Keratinocyte (primary cell): ENCODE measurements around the gene MARCHF10. TPM values are rescaled to one million over a fixed set of nuclear protein-coding genes. Genes with fewer than 3 reads are reported as not detected.

Experiments
- DNase-seq: peaks from one replicate; pipeline ENCODE4 v3.0.0-alpha.2; 2011; ENCODE audit warnings: low read depth, missing footprints, low spot score
- FAIRE-seq: peaks from 2 replicates; lab custom pipeline; 2011; peaks lifted over from hg19 to GRCh38; lab: Jason Lieb, UNC
- H2AFZ ChIP-seq: 2 replicates; pipeline ENCODE4 v1.6.0; 2012; ENCODE audit warnings: low read length, control low read depth, inconsistent platforms; ENCODE audit not compliant: control insufficient read depth
- H3K27ac ChIP-seq: 2 replicates; pipeline ENCODE4 v1.5.1; 2011; ENCODE audit warnings: low read length; ENCODE audit not compliant: control insufficient read depth, insufficient read depth
- H3K27me3 ChIP-seq: 3 replicates; pipeline ENCODE4 v1.6.0; 2011; ENCODE audit warnings: low read length; ENCODE audit not compliant: control insufficient read depth, insufficient read depth; ENCODE audit errors: extremely low read depth
- H3K36me3 ChIP-seq, 2 experiments: 2 replicates in 1 of 2; 3 replicates in 1 of 2; pipeline ENCODE4 v1.5.1; 2011; ENCODE audit warnings: low read length in 2 of 2, mild to moderate bottlenecking in 1 of 2; ENCODE audit not compliant: control insufficient read depth in 2 of 2, insufficient read depth in 2 of 2; ENCODE audit errors: extremely low read depth in 1 of 2
- H3K4me1 ChIP-seq: 3 replicates; pipeline ENCODE4 v1.5.1; 2011; ENCODE audit warnings: low read length; ENCODE audit not compliant: control insufficient read depth, insufficient read depth; ENCODE audit errors: extremely low read depth
- H3K4me2 ChIP-seq: 3 replicates; pipeline ENCODE4 v1.6.0; 2011; ENCODE audit warnings: low read depth, low read length; ENCODE audit not compliant: control insufficient read depth, insufficient read depth; ENCODE audit errors: extremely low read depth
- H3K4me3 ChIP-seq, 3 experiments: fragments of 200-600 bp in 1 of 3; sonication (generic) in 1 of 3; 2 replicates in 2 of 3; 3 replicates in 1 of 3; pipeline ENCODE4 v1.5.1; 2011 to 2016; ENCODE audit warnings: low read length in 3 of 3, mild to moderate bottlenecking in 3 of 3, control low read depth in 2 of 3, inconsistent platforms in 1 of 3, low read depth in 1 of 3, mixed read lengths in 1 of 3, mixed run types in 1 of 3, moderate library complexity in 1 of 3; ENCODE audit not compliant: control insufficient read depth in 2 of 3, insufficient read depth in 2 of 3; ENCODE audit errors: extremely low read depth in 1 of 3
- H3K79me2 ChIP-seq: 2 replicates; pipeline ENCODE4 v1.6.0; 2012; ENCODE audit warnings: low read length; ENCODE audit not compliant: control insufficient read depth, insufficient read depth
- H3K9ac ChIP-seq: 3 replicates; pipeline ENCODE4 v1.6.0; 2011; ENCODE audit warnings: low read length; ENCODE audit not compliant: control insufficient read depth, insufficient read depth; ENCODE audit errors: extremely low read depth
- H3K9me1 ChIP-seq: 3 replicates; pipeline ENCODE4 v1.6.0; 2011; ENCODE audit warnings: low read length; ENCODE audit not compliant: control insufficient read depth, insufficient read depth; ENCODE audit errors: extremely low read depth
- H3K9me3 ChIP-seq: 2 replicates; pipeline ENCODE4 v1.5.1; 2012; ENCODE audit warnings: low read depth, low read length; ENCODE audit not compliant: control insufficient read depth
- H4K20me1 ChIP-seq: 3 replicates; pipeline ENCODE4 v1.6.0; 2011; ENCODE audit warnings: low read length; ENCODE audit not compliant: control insufficient read depth, insufficient read depth; ENCODE audit errors: extremely low read depth
- CTCF ChIP-seq, 3 experiments: IDR thresholded peaks in 1 of 3; conservative IDR thresholded peaks in 1 of 3; optimal IDR thresholded peaks in 1 of 3; 2 replicates in 2 of 3; 3 replicates in 1 of 3; pipeline versions ENCODE3 to v1.5.1; 2011; ENCODE audit warnings: low read length in 3 of 3, mild to moderate bottlenecking in 3 of 3, moderate library complexity in 2 of 3, control low read depth in 1 of 3, inconsistent platforms in 1 of 3; ENCODE audit not compliant: insufficient read depth in 2 of 3; ENCODE audit errors: extremely low read depth in 1 of 3
- EZH2 ChIP-seq: IDR thresholded peaks from one replicate; pipeline ENCODE4 v1.6.1; 2012; ENCODE audit warnings: inconsistent platforms, mild to moderate bottlenecking, low read length, moderate library complexity
- dilution Hi-C: fragments of 300-500 bp; cut with MboI; formaldehyde crosslinking; loops from one replicate; pipeline ENCODE4 v1.7.0; 2020; ENCODE audit warnings: low sequenced_read_pairs; ENCODE audit not compliant: extremely low pct_ligation_motif_present
- polyA plus RNA-seq, 5 experiments: library from polyadenylated mRNA; depleted of rRNA in 3 of 5; stranded (reverse) in 3 of 5; stranded (forward) in 1 of 5; unstranded in 1 of 5; fragments of >200 nt; gene quantifications; 1 replicate in 1 of 5; 2 replicates in 3 of 5; 3 replicates in 1 of 5; pipeline versions ENCODE4 v1.2.1 to v1.2.3, GENCODE V29; 2011 to 2012; ENCODE audit warnings: missing spikeins in 2 of 5, low read depth in 1 of 5, low replicate concordance in 1 of 5

Gene MARCHF10
- polyA plus RNA-seq, 1 donor (not counting 4 experiments of a cell fraction or from before 2014, with no cell fraction given) = not detected

- Histone ChIP-seq H3K4me1 (peaks cover 11% of the 10 kb centered on the region), H3K27ac (no peak overlapping the region), H3K9ac (no peak overlapping the region), H3K4me3 (no peak overlapping the region), H3K27me3 (no peaks in the 10 kb centered on the region), H3K9me1 (no peaks in the 10 kb centered on the region), H2AFZ (no peak overlapping the region), H3K9me3 (no peaks in the 10 kb centered on the region), H3K4me2 (no peak overlapping the region), H3K79me2 (no peaks in the 10 kb centered on the region), H3K36me3 (no peaks in the 10 kb centered on the region), H4K20me1 (no peaks in the 10 kb centered on the region)
- DNase-seq (no peak), FAIRE-seq (no peak)
- TF ChIP-seq EZH2 (no peak), CTCF (optimal IDR thresholded peaks at IDR 0.05 in 1 of 3, IDR thresholded peaks at IDR 0.05 in 1 of 3, conservative IDR thresholded peaks at IDR 0.05 in 1 of 3; ENCODE audit: extremely low read depth in 1 of 3, insufficient read depth in 2 of 3, low read length in 3 of 3) (no peak)
- dilution Hi-C loops = no loop called here
Measured at GRCh38 chr17:62804025-62804424, 4.1 kb downstream of the MARCHF10 start.

- no peaks in the 10 kb centered on the region for H3K9me3 ChIP-seq
- H3K36me3 ChIP-seq = no peaks in the 10 kb centered on the region
- no peaks in the 10 kb centered on the region for H3K79me2 ChIP-seq
- H4K20me1 ChIP-seq = no peaks in the 10 kb centered on the region
- no peak overlapping the region for H3K9ac ChIP-seq
- H3K27me3 ChIP-seq = no peaks in the 10 kb centered on the region
- DNase-seq (no peak), FAIRE-seq (no peak)
- H2AFZ ChIP-seq = no peak overlapping the region
- dilution Hi-C loops = no loop called here
- H3K9me1 ChIP-seq = no peaks in the 10 kb centered on the region
- H3K4me1 ChIP-seq = peaks cover 11% of the 10 kb centered on the region
- H3K4me3 ChIP-seq = no peak overlapping the region
- TF ChIP-seq EZH2 (no peak), CTCF (optimal IDR thresholded peaks at IDR 0.05 in 1 of 3, IDR thresholded peaks at IDR 0.05 in 1 of 3, conservative IDR thresholded peaks at IDR 0.05 in 1 of 3; ENCODE audit: extremely low read depth in 1 of 3, insufficient read depth in 2 of 3, low read length in 3 of 3) (no peak)
- H3K27ac ChIP-seq = no peak overlapping the region
- no peak overlapping the region for H3K4me2 ChIP-seq
Measured at GRCh38 chr17:62802561-62803205, 5.4 kb downstream of the MARCHF10 start.
